ENCODE measurements around the gene TPRN.

GRCh38 chr9:137168573-137168903, 32.0 kb downstream of the TPRN start:
- TF ChIP-seq CTCF (IDR thresholded peaks at IDR 0.05) = no peak
- TF ChIP-seq POLR2A (IDR thresholded peaks at IDR 0.05) = no peak
